M059J (cell line): ENCODE results near the gene MISP3. TPM values are rescaled to one million over a fixed set of nuclear protein-coding genes. Genes with fewer than 3 reads are reported as not detected.
"Not testable (repeated sequence)": the region's sequence is repeated elsewhere in the genome, so short reads cannot be mapped to it uniquely, and the experiment has no call there.

Experiments used
- DNase-seq: peaks from one replicate; pipeline ENCODE4 v3.0.0-alpha.2; 2012; ENCODE audit warnings: low read depth
- total RNA-seq: library from RNA; depleted of rRNA; stranded (reverse); fragments of >200 nt; shearing (Covaris generic); gene quantifications from 2 replicates; pipeline ENCODE4 v1.2.3, GENCODE V29; 2014; rRNA removed

Gene MISP3
- 2.2 TPM in 1 of 2 replicates, not detected in the other for total RNA-seq

GRCh38 chr19:14072535-14073260 is at the start of gene MISP3:
Gene MISP3, plus strand, starts transcription at chr19:14072786. Its CDS starts 524 bp downstream, at chr19:14073310.
- peak; percentile 54 for DNase-seq

DNA sequence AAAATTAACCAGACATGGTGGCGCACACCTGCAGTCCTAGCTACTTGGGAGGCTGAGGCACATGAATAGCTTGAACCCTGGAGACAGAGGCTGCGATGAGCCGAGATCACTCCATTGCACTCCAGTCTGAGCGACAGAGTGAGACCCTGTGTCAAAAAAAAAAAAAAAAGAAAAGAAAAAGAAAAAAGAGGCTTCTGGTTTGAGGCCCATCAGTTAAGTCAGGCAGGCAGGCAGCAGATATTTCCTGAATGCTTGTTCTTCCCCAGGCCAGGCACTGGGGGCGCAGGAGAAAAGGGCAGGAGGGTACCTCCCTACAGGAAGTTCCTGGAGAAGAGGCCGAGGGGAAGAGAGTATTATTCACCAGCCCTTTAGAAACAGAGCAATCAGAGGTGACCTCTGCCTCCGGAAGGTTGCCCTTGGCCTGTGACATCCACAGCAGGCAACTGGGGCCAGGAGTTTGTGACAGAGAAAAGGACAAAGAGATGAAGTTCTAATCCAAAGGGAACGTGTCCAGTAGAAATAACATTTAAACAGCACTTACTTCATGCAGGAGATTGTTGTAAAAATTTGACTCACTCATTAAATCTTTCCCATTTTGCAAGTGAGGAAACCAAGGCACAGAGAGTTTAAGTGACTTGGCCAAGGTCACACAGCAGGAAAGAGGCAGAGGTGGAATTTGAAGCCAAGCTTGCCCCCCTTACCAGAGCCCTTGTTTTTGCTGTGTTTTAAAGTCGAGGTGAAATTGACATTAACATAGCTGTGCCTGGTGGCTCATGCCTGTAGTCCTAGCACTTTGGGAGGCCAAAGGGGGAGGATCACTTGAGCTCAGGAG is 49.0 kb upstream of the MISP3 start:
- peak; percentile 69 for DNase-seq

GRCh38 chr19:14026652-14027192 is 45.9 kb upstream of the MISP3 start:
- DNase-seq = not testable (repeated sequence)

DNA sequence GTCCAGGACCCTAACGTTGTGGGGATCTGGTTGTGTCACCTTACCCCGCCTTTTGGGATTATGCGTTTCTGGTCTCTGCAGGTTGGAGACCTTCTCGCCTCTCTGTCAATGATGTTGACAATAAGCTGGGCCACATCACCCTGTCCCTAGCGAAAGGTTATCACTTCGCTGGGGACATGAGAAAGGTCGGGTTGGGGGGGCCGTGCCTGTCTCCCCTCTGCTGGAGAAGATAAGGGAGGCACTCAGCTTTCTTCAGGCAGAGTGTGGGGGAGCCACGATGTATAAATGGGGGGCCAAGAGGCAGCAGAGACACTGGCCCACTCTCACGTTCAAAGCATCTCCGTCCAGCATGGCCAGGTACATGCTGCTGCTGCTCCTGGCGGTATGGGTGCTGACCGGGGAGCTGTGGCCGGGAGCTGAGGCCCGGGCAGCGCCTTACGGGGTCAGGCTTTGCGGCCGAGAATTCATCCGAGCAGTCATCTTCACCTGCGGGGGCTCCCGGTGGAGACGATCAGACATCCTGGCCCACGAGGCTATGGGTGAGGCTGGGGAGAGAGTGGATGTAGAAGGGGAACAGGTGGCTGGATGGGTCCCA is 44.6 kb upstream of the MISP3 start, which contains the start of gene RLN3:
RLN3 (plus strand) TSS at position 293 of the 595 bp plus-strand sequence; CDS start at position 350, 57 bp downstream.
- DNase-seq = no peak

DNA sequence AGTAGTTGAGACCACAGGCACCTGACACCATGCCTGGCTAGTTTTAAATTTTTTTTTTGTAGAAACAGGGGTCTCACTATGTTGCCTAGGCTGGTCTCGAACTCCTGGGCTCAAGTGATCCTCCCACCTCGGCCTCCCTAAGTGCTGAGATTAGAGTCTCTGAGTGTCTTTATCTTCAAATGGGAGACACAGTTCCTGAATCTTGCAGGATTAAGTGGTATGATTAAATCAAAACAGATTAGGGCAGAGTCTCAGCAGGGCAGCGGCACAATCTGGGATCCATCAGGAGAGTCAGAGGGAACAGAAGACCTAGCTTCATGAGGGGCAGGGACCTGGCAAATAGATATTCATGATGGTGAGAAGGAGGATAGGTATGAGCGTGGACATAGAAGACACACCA is 43.7 kb upstream of the MISP3 start:
- DNase-seq = no peak

DNA sequence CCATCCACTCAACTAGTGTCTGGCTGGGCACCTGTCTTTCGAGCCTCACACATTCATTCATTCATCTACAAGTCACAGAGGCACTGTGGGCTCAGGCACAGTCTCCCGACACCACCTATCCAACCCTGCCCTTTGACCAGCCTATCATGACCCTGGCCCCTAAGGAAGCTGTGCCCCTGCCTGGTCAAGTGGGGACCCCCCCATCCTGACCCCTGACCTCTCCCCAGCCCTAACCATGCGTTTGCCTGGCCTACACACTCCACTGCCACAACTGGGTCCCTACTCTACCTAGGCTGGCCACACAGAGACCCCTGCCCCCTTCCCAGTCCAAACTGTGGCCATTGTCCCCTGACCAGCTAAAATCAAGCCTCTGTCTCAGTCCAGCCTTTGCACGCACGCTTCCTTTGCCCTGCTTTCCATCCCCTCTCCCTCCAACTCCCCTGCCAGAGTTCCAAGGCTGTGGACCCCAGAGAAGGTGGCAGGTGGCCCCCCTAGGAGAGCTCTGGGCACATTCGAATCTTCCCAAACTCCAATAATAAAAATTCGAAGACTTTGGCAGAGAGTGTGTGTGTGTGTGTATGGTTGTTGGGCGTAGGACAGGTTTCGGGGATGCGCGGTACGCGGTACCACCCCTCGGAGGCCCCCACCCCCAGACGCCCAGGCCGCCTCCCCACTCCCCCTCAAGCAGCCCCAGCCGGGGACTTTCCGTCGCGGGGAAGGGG is 41.4 kb upstream of the MISP3 start:
- no peak for DNase-seq

DNA sequence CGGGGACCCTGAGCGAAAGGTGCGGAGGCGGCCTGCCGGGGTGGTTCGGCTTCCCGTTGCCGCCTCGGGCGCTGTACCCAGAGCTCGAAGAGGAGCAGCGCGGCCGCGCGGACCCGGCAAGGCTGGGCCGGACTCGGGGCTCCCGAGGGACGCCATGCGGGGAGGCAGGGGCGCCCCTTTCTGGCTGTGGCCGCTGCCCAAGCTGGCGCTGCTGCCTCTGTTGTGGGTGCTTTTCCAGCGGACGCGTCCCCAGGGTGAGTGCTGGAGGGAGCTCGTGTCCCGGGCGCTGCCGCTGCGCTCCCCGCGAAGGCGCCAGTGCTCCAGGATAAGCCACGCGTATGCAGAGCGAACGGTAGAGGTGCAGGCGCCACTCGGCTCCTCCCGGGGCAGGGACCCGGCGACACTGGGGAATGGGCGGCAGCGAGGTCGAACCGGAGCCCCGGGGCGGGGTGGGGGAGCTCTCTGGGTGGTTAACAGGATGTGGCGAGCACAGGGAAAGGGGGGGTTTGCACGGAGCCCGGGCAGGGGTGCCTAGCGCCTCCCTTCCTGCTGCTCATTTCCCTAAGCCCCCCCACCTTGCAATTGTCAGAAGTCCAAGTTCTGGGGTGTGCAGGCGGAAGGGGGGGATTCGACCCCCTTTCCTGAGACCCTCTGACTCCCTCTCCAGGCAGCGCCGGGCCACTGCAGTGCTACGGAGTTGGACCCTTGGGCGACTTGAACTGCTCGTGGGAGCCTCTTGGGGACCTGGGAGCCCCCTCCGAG is 40.7 kb upstream of the MISP3 start, which contains the start of gene IL27RA:
IL27RA (plus strand) TSS at position 44 of the 762 bp plus-strand sequence; CDS start at position 155, 111 bp downstream.
- peak; percentile 51 for DNase-seq

GRCh38 chr19:14033946-14034345 is 38.6 kb upstream of the MISP3 start:
- no peak for DNase-seq

DNA sequence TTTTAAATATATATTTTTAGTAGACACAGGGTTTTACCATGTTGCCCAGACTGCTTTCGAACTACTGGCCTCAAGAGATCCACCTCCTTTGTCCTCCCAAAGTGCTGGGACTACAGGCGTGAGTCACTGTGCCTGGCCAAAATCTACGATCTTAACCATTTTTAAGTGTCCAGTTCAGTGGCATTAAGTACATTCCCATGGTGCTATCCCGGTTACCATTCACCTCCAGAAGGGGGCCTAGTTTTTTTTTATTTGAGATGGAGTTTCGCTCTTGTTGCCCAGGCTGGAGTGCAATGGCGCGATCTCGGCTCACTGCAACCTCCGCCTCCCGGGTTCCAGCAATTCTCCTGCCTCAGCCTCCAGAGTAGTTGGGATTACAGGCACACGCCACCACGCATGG is 37.4 kb upstream of the MISP3 start:
- DNase-seq = peak; percentile 33

DNA sequence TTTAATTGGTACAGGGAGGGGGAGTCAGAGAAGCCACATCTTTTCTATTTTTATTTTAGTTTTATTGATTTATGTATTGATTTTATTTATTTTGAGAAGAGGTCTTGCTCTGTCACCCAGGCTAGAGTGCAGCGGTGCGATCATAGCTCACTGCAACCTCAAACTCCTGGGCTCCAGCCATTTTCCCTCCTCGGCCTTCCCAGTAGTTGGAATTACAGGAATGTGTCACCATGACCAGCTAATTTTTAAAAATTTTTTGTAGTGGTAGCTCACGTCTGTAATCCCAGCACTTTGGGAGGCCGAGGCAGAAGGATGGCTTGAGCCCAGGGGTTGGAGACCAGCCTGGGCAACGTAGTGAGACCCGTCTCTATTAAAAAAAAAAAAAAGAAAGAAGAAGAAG is 36.9 kb upstream of the MISP3 start:
- DNase-seq = peak; percentile 56

- DNase-seq = no peak
These were observed 33.4 kb upstream of the MISP3 start for GRCh38 chr19:14039181-14039580.

DNA sequence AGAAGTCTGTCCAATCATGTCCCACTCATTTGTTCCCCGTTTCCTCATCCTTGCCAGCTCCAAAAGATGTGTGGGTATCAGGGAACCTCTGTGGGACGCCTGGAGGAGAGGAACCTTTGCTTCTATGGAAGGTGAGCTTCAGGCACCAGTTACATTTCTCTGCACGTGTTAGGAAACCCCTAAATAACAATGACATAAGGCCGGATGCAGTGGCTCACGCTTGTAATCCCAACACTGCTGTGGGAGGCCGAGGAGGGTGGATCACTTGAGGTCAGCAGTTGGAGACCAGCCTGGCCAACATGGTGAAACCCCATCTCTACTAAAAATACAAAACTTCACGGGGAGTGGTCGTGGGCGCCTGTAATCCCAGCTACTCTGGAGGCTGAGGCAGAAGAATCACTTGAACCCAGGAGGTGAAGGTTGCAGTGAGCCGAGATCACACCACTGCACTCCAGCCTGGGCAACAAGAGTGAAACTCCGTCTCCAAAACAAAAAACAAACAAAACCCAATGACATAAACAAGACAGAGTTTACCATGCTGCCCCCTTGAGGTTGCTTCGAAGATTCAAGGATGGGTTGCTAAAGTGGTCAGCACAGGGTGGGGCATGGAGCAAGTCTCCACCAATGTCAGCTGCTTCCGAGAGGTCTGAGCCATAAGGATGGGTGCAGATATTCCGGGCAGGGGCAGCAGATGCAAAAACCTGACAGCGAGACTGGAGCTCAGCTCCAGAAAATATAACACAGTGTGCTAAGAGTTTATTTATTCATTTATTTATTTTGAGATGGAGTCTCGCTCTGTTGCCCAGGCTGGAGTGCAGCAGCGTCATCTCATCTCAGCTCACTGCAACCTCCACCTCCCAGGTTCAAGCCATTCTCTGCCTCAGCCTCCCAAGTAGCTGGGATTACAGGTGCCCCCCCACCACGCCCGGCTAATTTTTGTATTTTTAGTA is 29.7 kb upstream of the MISP3 start:
- peak; percentile 81 for DNase-seq

DNA sequence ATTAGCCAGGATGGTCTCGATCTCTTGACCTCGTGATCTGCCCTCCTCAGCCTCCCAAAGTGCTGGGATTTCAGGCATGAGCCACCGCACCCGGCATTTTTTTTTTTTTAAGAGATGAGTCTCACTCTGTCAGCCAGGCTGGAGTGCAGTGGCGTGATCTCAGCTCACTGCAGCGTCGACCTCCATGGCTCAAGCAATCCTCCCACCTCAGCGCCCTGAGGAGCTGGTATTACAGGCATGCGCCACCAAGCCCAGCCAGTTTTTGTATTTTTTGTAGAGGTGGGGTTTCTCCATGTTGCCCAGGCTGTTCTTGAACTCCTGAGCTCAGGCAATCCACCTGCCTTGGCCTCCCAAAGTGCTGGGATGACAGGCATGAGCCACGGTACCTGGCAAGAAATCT is 24.7 kb upstream of the MISP3 start:
- DNase-seq = not testable (repeated sequence)

DNA sequence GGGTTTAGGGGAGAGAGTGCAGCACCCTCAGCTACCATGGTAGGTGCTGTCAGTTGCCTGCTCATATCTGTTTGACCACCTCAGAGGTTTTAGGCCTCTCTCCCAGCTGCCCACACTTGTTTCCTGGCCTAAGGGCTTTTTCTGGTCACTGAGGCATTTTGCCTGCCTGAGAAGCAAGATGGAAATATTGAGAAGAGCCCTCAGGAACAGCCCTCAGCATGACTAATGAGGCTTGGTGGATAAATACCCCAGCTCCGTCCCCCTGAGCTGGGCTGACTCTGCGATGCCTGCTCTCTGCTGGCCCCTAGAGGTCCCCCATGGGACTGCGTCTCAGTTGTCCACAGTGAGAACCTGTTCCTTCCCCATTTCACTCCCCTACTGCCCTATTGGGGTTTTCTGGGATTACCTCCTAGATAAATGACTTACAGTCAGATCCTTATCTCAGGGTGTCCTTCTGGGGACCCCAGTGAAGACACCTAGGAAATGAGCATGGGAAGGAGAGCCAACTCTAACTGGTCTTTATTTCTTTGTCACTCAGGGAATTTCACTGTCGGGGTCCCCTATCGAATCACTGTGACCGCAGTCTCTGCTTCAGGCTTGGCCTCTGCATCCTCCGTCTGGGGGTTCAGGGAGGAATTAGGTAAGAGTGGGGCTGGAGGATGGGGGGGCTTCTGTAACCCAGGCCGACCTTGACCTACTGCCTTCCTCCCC is 24.0 kb upstream of the MISP3 start:
- DNase-seq = peak; percentile 86

DNA sequence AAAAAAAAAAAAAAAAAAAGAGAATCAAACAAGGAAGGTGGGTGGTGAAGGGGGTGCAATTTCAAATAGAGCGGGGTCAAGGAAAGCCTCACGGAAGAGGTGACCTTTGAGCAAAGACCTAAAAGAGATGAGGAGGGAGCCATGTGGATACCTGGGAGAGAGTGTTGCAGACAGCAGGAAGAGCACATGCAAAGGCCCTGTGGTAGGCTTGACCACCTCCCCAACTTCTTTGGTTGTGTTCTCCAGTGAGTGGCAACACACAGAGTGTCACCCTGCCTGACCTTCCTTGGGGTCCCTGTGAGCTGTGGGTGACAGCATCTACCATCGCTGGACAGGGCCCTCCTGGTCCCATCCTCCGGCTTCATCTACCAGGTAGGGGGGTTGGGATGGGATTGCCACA is 22.1 kb upstream of the MISP3 start:
- no peak for DNase-seq

DNA sequence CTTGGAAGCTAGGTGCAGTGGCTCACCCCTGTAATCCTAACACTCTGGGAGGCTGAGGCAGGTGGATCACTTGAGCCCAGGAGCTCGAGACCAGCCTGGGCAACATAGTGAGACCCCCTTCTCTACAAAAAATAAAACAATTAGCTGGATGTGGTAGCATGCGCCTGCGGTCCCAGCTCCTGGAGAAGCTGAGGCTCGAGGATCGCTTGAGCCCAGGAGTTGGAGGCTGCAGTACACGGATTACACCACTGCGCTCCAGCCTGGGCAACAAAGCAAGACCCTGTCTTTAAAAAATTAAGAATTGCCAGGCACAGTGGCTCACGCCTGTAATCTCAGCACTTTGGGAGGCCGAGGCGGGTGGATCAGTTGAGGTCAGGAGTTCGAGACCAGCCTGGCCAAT is 21.6 kb upstream of the MISP3 start:
- not testable (repeated sequence) for DNase-seq

- DNase-seq = no peak
These were observed 20.6 kb upstream of the MISP3 start for GRCh38 chr19:14051980-14052379.

DNA sequence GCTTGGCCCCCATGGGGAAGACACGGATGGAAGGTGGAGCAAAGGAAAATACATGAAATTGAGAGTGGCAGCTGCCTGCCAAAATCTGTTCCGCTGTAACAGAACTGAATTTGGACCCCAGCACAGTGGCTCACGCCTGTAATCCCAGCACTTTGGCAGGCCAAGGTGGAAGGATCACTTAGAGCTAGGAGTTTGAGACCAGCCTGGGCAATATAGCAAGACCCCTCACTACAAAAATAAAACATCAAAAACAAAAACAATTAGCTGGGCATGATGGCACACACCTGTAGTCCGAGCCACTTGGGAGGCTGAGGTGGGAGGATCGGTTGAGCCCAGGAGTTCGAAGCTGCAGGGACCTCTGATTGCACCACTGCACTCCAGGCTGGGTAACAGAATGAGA is 20.1 kb upstream of the MISP3 start:
- no peak for DNase-seq

DNA sequence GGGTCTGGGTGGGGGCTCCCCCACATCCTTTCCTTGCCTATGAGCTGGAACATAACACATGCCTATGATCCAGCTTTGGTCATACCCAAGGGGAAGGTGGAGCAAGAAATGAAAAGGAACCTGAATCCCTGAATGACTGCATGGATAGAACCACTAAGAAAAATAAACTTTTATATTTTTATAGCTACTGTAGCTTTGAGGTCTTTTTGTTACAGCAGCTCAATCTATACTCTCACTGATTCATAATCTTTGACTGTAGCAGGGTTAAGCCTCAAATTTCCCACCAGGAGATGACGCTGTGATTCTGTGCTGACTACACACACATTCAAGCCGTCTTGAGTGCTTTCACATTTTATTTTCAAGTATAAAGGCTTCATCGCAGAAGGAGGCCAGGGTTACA is 19.6 kb upstream of the MISP3 start:
- no peak for DNase-seq
